HCT116 (cell line): ENCODE data around the gene MITD1. TPM values are rescaled to one million over a fixed set of nuclear protein-coding genes. Genes with fewer than 3 reads are reported as not detected.

ENCODE experiments used
- ATAC-seq: fragments of 200-7000 bp; cut with Tn5 transposase; 2 replicates; pipeline ENCODE4 v1.9.1; 2020; ENCODE audit warnings: mild to moderate bottlenecking, moderate library complexity
- BruUV-seq: library from RNA; stranded (reverse); fragments of 400-500 nt; replicated peaks from 2 replicates; lab custom pipeline; 2021; lab: Mats Ljungman, UMichigan
- CTCF ChIA-PET: fragments of 300-600 bp; sonication (Branson Sonifier 250); formaldehyde crosslinking; loops from one replicate; lab custom pipeline; 2021; ENCODE audit warnings: antibody characterized with exemption; lab: Charles Lee
- POLR2A ChIA-PET: fragments of 300-600, 350-600 bp; sonication (Branson Sonifier 250); formaldehyde crosslinking; loops from one replicate; lab custom pipeline; 2021; ENCODE audit warnings: antibody characterized with exemption; lab: Charles Lee
- RAD21 ChIA-PET, 2 experiments: fragments of 300-600 bp; sonication (Branson Sonifier 250); formaldehyde crosslinking; loops; one replicate each; lab custom pipeline; 2023; ENCODE audit warnings: low total read pairs in 2 of 2; ENCODE audit not compliant: uncharacterized antibody in 2 of 2, unreplicated experiment in 2 of 2, low non-redundant PET in 1 of 2; lab: Charles Lee
- DNase-seq: peaks from one replicate; pipeline ENCODE4 v3.0.0-alpha.2; 2010; ENCODE audit warnings: low read depth, low spot score
- H2AFZ ChIP-seq: fragments of 200-600 bp; shearing (Covaris generic), sonication (generic); 2 replicates; pipeline ENCODE4 v1.6.1; 2017; ENCODE audit warnings: low read depth, mixed run types, mixed read lengths, antibody characterized with exemption, low read length; ENCODE audit not compliant: poor library complexity, severe bottlenecking
- H3K27ac ChIP-seq: 2 replicates; pipeline ENCODE4 v1.5.1; 2012; ENCODE audit warnings: low read depth, low read length
- H3K27me3 ChIP-seq: fragments of 200-600 bp; sonication (generic); 2 replicates; pipeline ENCODE4 v1.6.1; 2016; ENCODE audit warnings: mixed run types, low read length, mixed read lengths; ENCODE audit not compliant: insufficient read depth
- H3K36me3 ChIP-seq, 2 experiments: fragments of 200-500 bp in 1 of 2; fragments of 200-600 bp in 1 of 2; sonication (Bioruptor generic) in 1 of 2; sonication (generic) in 1 of 2; 2 replicates each; pipeline versions ENCODE4 v1.5.1 to v1.6.1; 2014 to 2016; ENCODE audit warnings: low read length in 2 of 2, inconsistent platforms in 1 of 2, mixed read lengths in 1 of 2, mixed run types in 1 of 2; ENCODE audit not compliant: insufficient read depth in 2 of 2, control insufficient read depth in 1 of 2
- H3K4me1 ChIP-seq, 2 experiments: fragments of 200-600 bp in 1 of 2; sonication (generic) in 1 of 2; 2 replicates each; pipeline versions ENCODE4 v1.5.1 to v1.6.1; 2012 to 2017; ENCODE audit warnings: low read length in 2 of 2, inconsistent platforms in 1 of 2, mild to moderate bottlenecking in 1 of 2, mixed read lengths in 1 of 2, mixed run types in 1 of 2, moderate library complexity in 1 of 2; ENCODE audit not compliant: insufficient read depth in 2 of 2, control insufficient read depth in 1 of 2
- H3K4me2 ChIP-seq: fragments of 200-600 bp; sonication (generic); 2 replicates; pipeline ENCODE4 v1.6.1; 2017; ENCODE audit warnings: mixed run types, low read length, mixed read lengths
- H3K4me3 ChIP-seq, 2 experiments: fragments of 200-600 bp in 1 of 2; sonication (generic) in 1 of 2; replicated peaks in 1 of 2; 2 replicates each; pipeline ENCODE4 v1.5.1; 2011 to 2016; ENCODE audit warnings: low read length in 2 of 2, control low read depth in 1 of 2, low read depth in 1 of 2, mild to moderate bottlenecking in 1 of 2, mixed read lengths in 1 of 2, mixed run types in 1 of 2
- H3K79me2 ChIP-seq: fragments of 200-600 bp; sonication (generic); 2 replicates; pipeline ENCODE4 v1.6.1; 2017; ENCODE audit warnings: mild to moderate bottlenecking, mixed run types, low read length, moderate library complexity, mixed read lengths; ENCODE audit not compliant: insufficient read depth
- H3K9ac ChIP-seq: fragments of 200-600 bp; sonication (generic); 2 replicates; pipeline ENCODE4 v1.6.1; 2016; ENCODE audit warnings: low read length, mixed read lengths
- H3K9me2 ChIP-seq: fragments of 200-600 bp; sonication (generic), shearing (Covaris generic); 2 replicates; pipeline ENCODE4 v1.6.1; 2017; ENCODE audit warnings: mixed run types, mild to moderate bottlenecking, moderate library complexity; ENCODE audit not compliant: insufficient read depth
- H3K9me3 ChIP-seq, 2 experiments: fragments of 200-500 bp in 1 of 2; fragments of 200-600 bp in 1 of 2; sonication (Bioruptor generic) in 1 of 2; sonication (generic) in 1 of 2; 2 replicates each; pipeline ENCODE4 v1.6.1; 2014 to 2017; ENCODE audit warnings: low read length in 2 of 2, mixed read lengths in 2 of 2, inconsistent platforms in 1 of 2, low read depth in 1 of 2, mild to moderate bottlenecking in 1 of 2, mixed run types in 1 of 2, moderate library complexity in 1 of 2; ENCODE audit not compliant: control insufficient read depth in 1 of 2, insufficient read depth in 1 of 2
- H4K20me1 ChIP-seq: fragments of 200-600 bp; sonication (generic), shearing (Covaris generic); 2 replicates; pipeline ENCODE4 v1.6.1; 2017; ENCODE audit warnings: mixed run types, mild to moderate bottlenecking, moderate library complexity; ENCODE audit not compliant: insufficient read depth
- CBX3 ChIP-seq: IDR thresholded peaks from 2 replicates; pipeline ENCODE4 v1.6.1; 2012; ENCODE audit warnings: low read depth
- CEBPB ChIP-seq: IDR thresholded peaks from 2 replicates; pipeline ENCODE4 v1.6.1; 2012; ENCODE audit warnings: low read depth
- EGR1 ChIP-seq: IDR thresholded peaks from 2 replicates; pipeline ENCODE4 v1.6.1; 2012; ENCODE audit warnings: low read depth
- FOSL1 ChIP-seq: IDR thresholded peaks from 2 replicates; pipeline ENCODE4 v1.6.1; 2012; ENCODE audit warnings: low read depth
- JUND ChIP-seq: IDR thresholded peaks from 2 replicates; pipeline ENCODE4 v1.6.1; 2012
- MAX ChIP-seq: IDR thresholded peaks from 2 replicates; pipeline ENCODE4 v1.6.1; 2012
- POLR2A ChIP-seq: IDR thresholded peaks from 2 replicates; pipeline ENCODE4 v1.7.0; 2011; ENCODE audit warnings: borderline replicate concordance; ENCODE audit not compliant: insufficient read depth, insufficient read length; ENCODE audit errors: extremely low read depth
- POLR2AphosphoS5 ChIP-seq: IDR thresholded peaks from 2 replicates; pipeline ENCODE4 v1.6.1; 2011; ENCODE audit warnings: mild to moderate bottlenecking, low read depth, low read length, moderate library complexity
- SP1 ChIP-seq: IDR thresholded peaks from 2 replicates; pipeline ENCODE4 v1.6.1; 2012; ENCODE audit warnings: low read depth
- ZBTB33 ChIP-seq: IDR thresholded peaks from 2 replicates; pipeline ENCODE4 v1.6.1; 2011; ENCODE audit warnings: mild to moderate bottlenecking, low read length, moderate library complexity; ENCODE audit not compliant: insufficient replicate concordance; ENCODE audit errors: extremely low read depth
- intact Hi-C: fragments of 100-400 bp; cut with micrococcal nuclease; formaldehyde crosslinking; loops from 2 replicates; pipeline ENCODE4 v1.10.0; 2022
- total RNA-seq: library from RNA; stranded (reverse); gene quantifications from one replicate; pipeline ENCODE4 v1.2.1, GENCODE V29; 2021; ENCODE audit not compliant: unreplicated experiment

MITD1 gene
- total RNA-seq, 1 experiment from 2014 or later, result 20.7 TPM

- Histone ChIP-seq H3K4me1 (peaks cover 8 to 19% of the 10 kb centered on the region in 2 experiments; a peak in 3 of 4 replicates), H3K4me3 (no peak overlapping the region), H3K9ac (no peak overlapping the region), H4K20me1 (no peaks in the 10 kb centered on the region), H3K79me2 (peaks cover 90% of the 10 kb centered on the region), H3K4me2 (no peak overlapping the region), H3K27me3 (no peaks in the 10 kb centered on the region), H3K9me2 (no peaks in the 10 kb centered on the region), H3K9me3 (no peaks in the 10 kb centered on the region), H3K27ac (no peak overlapping the region)
- POLR2A ChIA-PET, result no interaction called here
- no peak for ATAC-seq
- intact Hi-C loops, result no loop called here
- TF ChIP-seq JUND (no peak), MAX (no peak), EGR1 (no peak), CBX3 (no peak), ZBTB33 (no peak), SP1 (no peak), POLR2A (no peak)
- TF ChIP-seq, all 23 proteins: peak for 0
- BruUV-seq, result no TSS peak
- Histone ChIP-seq H3K36me3 (peaks cover 3 to 15% of the 10 kb centered on the region in 2 experiments; a peak in 3 of 4 replicates), H2AFZ (no peak overlapping the region)
- RAD21 ChIA-PET, result no interaction called here
- DNase-seq, result no peak
- CTCF ChIA-PET, result no interaction called here
These were observed 4.0 kb upstream of the MITD1 start for GRCh38 chr2:99184811-99185210.

GRCh38 chr2:99183025-99183424 lies 2.2 kb upstream of the MITD1 start:
- no TSS peak for BruUV-seq

More at GRCh38 chr2:99183025-99183424, 2.2 kb upstream of the MITD1 start:
- TF ChIP-seq CEBPB (no peak), FOSL1 (no peak), POLR2AphosphoS5 (no peak)
- no peaks in the 10 kb centered on the region for H3K9me3 ChIP-seq
- H3K4me1 ChIP-seq, result peaks cover 9 to 21% of the 10 kb centered on the region in 2 experiments; a peak in 3 of 4 replicates
- no peaks in the 10 kb centered on the region for H3K27me3 ChIP-seq
- no peak overlapping the region for H3K4me3 ChIP-seq
- intact Hi-C loops, result no loop called here
- CTCF ChIA-PET, result no interaction called here
- no peaks in the 10 kb centered on the region for H4K20me1 ChIP-seq
- H3K36me3 ChIP-seq, result peaks cover 0 to 3% of the 10 kb centered on the region in 2 experiments; a peak in 1 of 4 replicates
- ATAC-seq (no peak), DNase-seq (no peak)
- H3K4me2 ChIP-seq, result peak overlapping the region; percentile 81; the same call in 1 of the 2 replicates
- POLR2A ChIA-PET, result no interaction called here
- no peaks in the 10 kb centered on the region for H3K9me2 ChIP-seq
- no peak overlapping the region for H3K27ac ChIP-seq
- peaks cover 91% of the 10 kb centered on the region for H3K79me2 ChIP-seq
- RAD21 ChIA-PET, result no interaction called here
- H3K9ac ChIP-seq, result no peak overlapping the region
- no peak overlapping the region for H2AFZ ChIP-seq
